Glutamatergic neuron (in vitro differentiated cells): ENCODE data around the gene RYR1. TPM values are rescaled to one million over a fixed set of nuclear protein-coding genes. Genes with fewer than 3 reads are reported as not detected.

Source experiments
- DNase-seq: peaks from one replicate; pipeline ENCODE4 v3.0.0; 2022
- H3K27ac Mint-ChIP-seq: one replicate; pipeline ENCODE4 v1.8.0; 2020; ENCODE audit warnings: mild to moderate bottlenecking, mixed read lengths, inconsistent platforms; ENCODE audit not compliant: unreplicated experiment
- H3K27me3 Mint-ChIP-seq: one replicate; pipeline ENCODE4 v1.8.0; 2020; ENCODE audit warnings: mild to moderate bottlenecking, moderate library complexity, mixed read lengths, inconsistent platforms; ENCODE audit not compliant: unreplicated experiment
- H3K36me3 Mint-ChIP-seq: one replicate; pipeline ENCODE4 v1.8.0; 2020; ENCODE audit warnings: mild to moderate bottlenecking, mixed read lengths, inconsistent platforms; ENCODE audit not compliant: unreplicated experiment
- H3K4me1 Mint-ChIP-seq: one replicate; pipeline ENCODE4 v1.8.0; 2020; ENCODE audit warnings: mild to moderate bottlenecking, low read depth, mixed read lengths, inconsistent platforms; ENCODE audit not compliant: unreplicated experiment
- H3K4me3 Mint-ChIP-seq: one replicate; pipeline ENCODE4 v1.8.0; 2020; ENCODE audit warnings: mild to moderate bottlenecking, mixed read lengths, inconsistent platforms; ENCODE audit not compliant: unreplicated experiment
- H3K9me3 Mint-ChIP-seq: one replicate; pipeline ENCODE4 v1.8.0; 2020; ENCODE audit warnings: mild to moderate bottlenecking, moderate library complexity, mixed read lengths, inconsistent platforms; ENCODE audit not compliant: unreplicated experiment
- total RNA-seq: library from RNA; stranded (reverse); fragmentation: NEBNext Ultra II Directional; extraction: Animal tissue kit (Norgen Biotek cat#: 25700); gene quantifications from one replicate; pipeline ENCODE4 v1.2.1, GENCODE V29; 2021; ENCODE audit not compliant: unreplicated experiment
- TF ChIP-seq, protein P1 (sequence below): fragments of 200-600 bp; sonication (generic); IDR thresholded peaks from one replicate; pipeline ENCODE4 v1.5.0; 2021; ENCODE audit not compliant: partially characterized antibody, unreplicated experiment

The RYR1 gene
- total RNA-seq, 1 donor from 2014 or later = 117 TPM

- H3K4me3 Mint-ChIP-seq = no peak overlapping the region
- no peaks in the 10 kb centered on the region for H3K4me1 Mint-ChIP-seq
- H3K36me3 Mint-ChIP-seq = no peaks in the 10 kb centered on the region
- DNase-seq = peak; percentile 56
- peaks cover 4% of the 10 kb centered on the region for H3K9me3 Mint-ChIP-seq
- peaks cover 14% of the 10 kb centered on the region for H3K27me3 Mint-ChIP-seq
- TF ChIP-seq, protein P1, sequence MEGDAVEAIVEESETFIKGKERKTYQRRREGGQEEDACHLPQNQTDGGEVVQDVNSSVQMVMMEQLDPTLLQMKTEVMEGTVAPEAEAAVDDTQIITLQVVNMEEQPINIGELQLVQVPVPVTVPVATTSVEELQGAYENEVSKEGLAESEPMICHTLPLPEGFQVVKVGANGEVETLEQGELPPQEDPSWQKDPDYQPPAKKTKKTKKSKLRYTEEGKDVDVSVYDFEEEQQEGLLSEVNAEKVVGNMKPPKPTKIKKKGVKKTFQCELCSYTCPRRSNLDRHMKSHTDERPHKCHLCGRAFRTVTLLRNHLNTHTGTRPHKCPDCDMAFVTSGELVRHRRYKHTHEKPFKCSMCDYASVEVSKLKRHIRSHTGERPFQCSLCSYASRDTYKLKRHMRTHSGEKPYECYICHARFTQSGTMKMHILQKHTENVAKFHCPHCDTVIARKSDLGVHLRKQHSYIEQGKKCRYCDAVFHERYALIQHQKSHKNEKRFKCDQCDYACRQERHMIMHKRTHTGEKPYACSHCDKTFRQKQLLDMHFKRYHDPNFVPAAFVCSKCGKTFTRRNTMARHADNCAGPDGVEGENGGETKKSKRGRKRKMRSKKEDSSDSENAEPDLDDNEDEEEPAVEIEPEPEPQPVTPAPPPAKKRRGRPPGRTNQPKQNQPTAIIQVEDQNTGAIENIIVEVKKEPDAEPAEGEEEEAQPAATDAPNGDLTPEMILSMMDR = no peak
- no peak overlapping the region for H3K27ac Mint-ChIP-seq
These were observed 47.7 kb upstream of the RYR1 start for GRCh38 chr19:38385804-38386257.

DNA sequence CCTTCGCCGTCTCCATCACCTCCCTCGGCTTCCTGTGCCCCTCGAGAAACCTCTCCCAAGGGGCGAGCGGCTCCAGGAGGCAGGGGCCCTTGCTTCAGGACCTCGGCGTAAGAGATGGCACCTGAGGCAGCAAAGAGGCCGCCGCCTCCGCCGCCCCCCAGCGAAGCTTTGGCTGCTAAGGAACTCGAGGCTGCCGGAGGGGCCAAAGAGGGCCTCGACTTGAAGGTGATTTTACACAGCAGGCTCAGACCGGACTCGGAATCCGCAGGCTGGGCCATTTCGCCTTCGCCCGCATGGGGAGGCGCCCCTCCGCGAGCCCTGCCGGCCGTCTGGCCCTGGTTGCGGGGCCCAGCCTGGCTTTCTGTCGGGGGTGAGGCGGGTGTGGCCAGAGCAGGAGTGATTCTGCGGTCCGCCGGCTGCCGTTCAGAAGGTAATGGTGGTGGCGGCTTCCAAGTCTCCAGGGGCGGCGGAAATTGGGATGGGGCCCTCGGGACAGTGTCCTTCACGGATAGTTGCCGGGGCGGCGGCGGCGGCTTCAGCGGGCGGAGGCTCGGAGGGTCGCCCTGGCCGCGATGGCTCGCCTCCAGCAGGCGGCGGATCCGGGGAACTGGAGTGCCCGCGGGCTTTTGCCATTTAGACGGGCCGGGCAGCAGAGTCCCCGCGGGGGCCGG, 47.1 kb upstream of the RYR1 start:
- peak; percentile 67 for DNase-seq
- no peak overlapping the region for H3K27ac Mint-ChIP-seq
- no peaks in the 10 kb centered on the region for H3K36me3 Mint-ChIP-seq
- H3K9me3 Mint-ChIP-seq = peaks cover 4% of the 10 kb centered on the region
- no peak overlapping the region for H3K4me3 Mint-ChIP-seq
- no peaks in the 10 kb centered on the region for H3K4me1 Mint-ChIP-seq
- TF ChIP-seq, protein P1 = no peak
- peaks cover 20% of the 10 kb centered on the region for H3K27me3 Mint-ChIP-seq

GRCh38 chr19:38386971-38387549, 46.4 kb upstream of the RYR1 start:
- Mint-ChIP-seq H3K4me3 (peak overlapping the region; percentile 84), H3K9me3 (peaks cover 4% of the 10 kb centered on the region), H3K36me3 (no peaks in the 10 kb centered on the region), H3K27me3 (peaks cover 20% of the 10 kb centered on the region), H3K4me1 (no peaks in the 10 kb centered on the region), H3K27ac (no peak overlapping the region)
- TF ChIP-seq, protein P1 = no peak
- no peak for DNase-seq

DNA sequence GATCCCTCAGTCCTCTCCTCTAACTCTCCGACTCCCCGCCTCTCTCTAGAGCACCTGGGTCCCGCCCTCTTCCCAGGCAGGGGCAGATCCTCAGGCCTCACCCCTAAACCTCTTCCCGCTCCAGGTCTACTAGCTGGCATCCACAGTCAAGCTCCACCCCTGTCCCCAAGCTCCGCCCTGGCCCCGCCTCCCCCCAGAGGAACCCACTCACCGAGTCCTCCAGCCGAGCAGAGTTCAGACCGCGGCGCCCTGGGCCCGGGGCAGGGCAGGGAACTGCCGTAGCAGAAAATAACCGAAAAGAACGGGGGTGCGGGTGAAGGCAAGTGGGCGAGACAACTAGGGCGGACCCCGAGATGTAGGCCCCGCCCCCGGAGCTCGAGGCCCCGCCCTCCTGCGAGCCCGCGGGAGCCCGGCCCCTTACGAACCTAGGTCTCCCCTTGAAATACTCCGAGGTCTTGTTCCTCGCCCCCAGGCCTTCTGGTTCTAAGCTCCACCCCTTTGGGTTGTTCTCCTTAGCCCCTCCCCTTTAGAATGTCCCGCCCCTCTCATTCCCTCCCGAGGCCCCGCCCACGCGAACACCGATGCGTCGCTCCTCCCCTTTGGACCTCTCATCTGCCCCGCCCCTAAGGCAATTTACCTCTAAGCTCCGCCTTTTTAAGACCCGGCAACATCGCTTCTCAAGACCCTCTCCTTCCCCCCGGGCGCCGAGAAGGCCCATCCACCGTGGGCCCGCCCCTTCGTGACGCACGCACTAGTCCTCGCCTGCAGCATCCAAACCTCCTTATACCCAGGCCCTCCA, 45.7 kb upstream of the RYR1 start, which contains the start of gene GGN:
Gene GGN (minus strand): TSS at position 485 of the 799 bp plus-strand sequence. CDS start 773 bp downstream, outside the sequence.
- H3K36me3 Mint-ChIP-seq = peaks cover 4% of the 10 kb centered on the region

More for the DNA sequence above, 45.7 kb upstream of the RYR1 start, which contains the start of gene GGN:
- peaks cover 23% of the 10 kb centered on the region for H3K27me3 Mint-ChIP-seq
- H3K9me3 Mint-ChIP-seq = peaks cover 4% of the 10 kb centered on the region
- H3K4me3 Mint-ChIP-seq = peak within 1 kb of the TSS; percentile 96
- peak; percentile 91 for DNase-seq
- TF ChIP-seq, protein P1 = no peak
- H3K4me1 Mint-ChIP-seq = no peaks in the 10 kb centered on the region
- H3K27ac Mint-ChIP-seq = peak within 1 kb of the TSS; percentile 81
